ENCODE results near the gene PLA2G4E.

DNA sequence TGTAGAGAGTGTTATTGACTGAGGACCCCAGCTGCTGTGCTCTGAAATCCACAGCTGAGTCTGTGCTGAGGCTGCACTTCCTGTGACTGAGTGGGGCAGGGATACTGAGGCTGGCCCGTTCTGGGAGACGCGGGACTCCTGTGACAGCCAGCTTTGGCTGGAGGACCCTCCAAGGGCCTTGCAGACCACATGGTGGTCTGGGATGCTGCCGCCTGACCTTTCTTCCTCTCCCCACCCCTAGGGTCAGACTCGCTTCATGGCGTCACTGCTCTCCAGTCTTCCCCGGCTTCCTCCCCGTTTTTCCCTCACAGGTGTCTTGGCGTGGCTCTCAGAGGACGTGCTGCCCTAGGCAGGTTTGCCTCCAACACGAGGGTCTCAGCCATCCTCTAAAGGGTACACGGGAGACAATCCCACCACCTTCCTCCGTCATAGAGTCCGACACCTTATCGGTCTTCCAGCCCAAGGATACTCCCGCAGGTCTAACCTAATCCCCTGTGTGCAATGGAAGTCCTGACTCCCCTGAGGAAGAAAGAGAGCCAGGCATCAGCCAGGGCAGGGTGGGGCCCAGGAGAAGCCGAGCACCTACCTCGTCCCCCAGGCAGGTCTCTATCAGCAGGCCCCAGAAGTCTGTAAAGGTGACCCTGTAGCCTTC is 28.6 kb downstream of the PLA2G4E start:
- no peak for TF ChIP-seq POLR2A (IDR thresholded peaks at IDR 0.05; ENCODE audit: low read depth, low read length)
- no peak for TF ChIP-seq POLR2AphosphoS5 (IDR thresholded peaks at IDR 0.05; ENCODE audit: low read depth, low read length)
- TF ChIP-seq PAX5 (IDR thresholded peaks at IDR 0.05; ENCODE audit: insufficient read depth, low read length, severe bottlenecking): no peak
- no peak for TF ChIP-seq TAF1 (IDR thresholded peaks at IDR 0.05; ENCODE audit: low read depth, low read length)
